HepG2 (cell line): ENCODE measurements around the gene NIP7. TPM values are rescaled to one million over a fixed set of nuclear protein-coding genes. Genes with fewer than 3 reads are reported as not detected.
A peak's percentile ranks its signal among the peaks of the same experiment; 100 is the strongest.

Experiments used
- ARNT ChIP-seq: fragments of 450-650 bp; IDR thresholded peaks from 2 replicates; pipeline ENCODE4 v1.6.1; 2017
- BRD4 ChIP-seq: sonication (generic); formaldehyde crosslinking; IDR thresholded peaks from 2 replicates; pipeline ENCODE4 v1.4.0; 2020; ENCODE audit warnings: missing genetic modification reagents
- CHD4 ChIP-seq: fragments of 200-600 bp; sonication (generic); IDR thresholded peaks from 2 replicates; pipeline ENCODE4 v1.7.0; 2017; ENCODE audit warnings: mild to moderate bottlenecking, low read length, borderline replicate concordance
- EP300 ChIP-seq, 3 experiments: sonication (generic) in 1 of 3; formaldehyde crosslinking in 1 of 3; IDR thresholded peaks; 2 replicates each; pipeline versions ENCODE4 v1.5.1 to v1.6.1; 2011 to 2020; ENCODE audit warnings: low read depth in 2 of 3, low read length in 2 of 3, borderline replicate concordance in 1 of 3, improper control_type of control experiment in 1 of 3, mild to moderate bottlenecking in 1 of 3, missing genetic modification reagents in 1 of 3, moderate library complexity in 1 of 3
- FOSL1 ChIP-seq: sonication (generic); formaldehyde crosslinking; IDR thresholded peaks from 2 replicates; pipeline ENCODE4 v1.9.0; 2021; ENCODE audit warnings: missing genetic modification reagents, borderline replicate concordance
- KDM6A ChIP-seq: IDR thresholded peaks from 2 replicates; pipeline ENCODE4 v1.6.1; 2016; ENCODE audit warnings: low read depth
- MZF1 ChIP-seq: sonication (generic); formaldehyde crosslinking; IDR thresholded peaks from 2 replicates; pipeline ENCODE4 v1.8.1; 2023; ENCODE audit warnings: mild to moderate bottlenecking, missing genetic modification reagents, borderline replicate concordance
- NCOA1 ChIP-seq: sonication (generic); formaldehyde crosslinking; IDR thresholded peaks from 2 replicates; pipeline ENCODE4 v1.9.0; 2021; ENCODE audit warnings: missing genetic modification reagents
- NCOR1 ChIP-seq: fragments of 200-600 bp; sonication (generic); IDR thresholded peaks from 2 replicates; pipeline ENCODE4 v1.7.0; 2017; ENCODE audit warnings: antibody characterized with exemption, low read length, borderline replicate concordance
- NFATC3 ChIP-seq: sonication (generic); formaldehyde crosslinking; IDR thresholded peaks from 2 replicates; pipeline ENCODE4 v1.5.1; 2020; ENCODE audit warnings: mild to moderate bottlenecking, missing genetic modification reagents
- NFIC ChIP-seq: IDR thresholded peaks from 2 replicates; pipeline ENCODE4 v1.6.1; 2012; ENCODE audit warnings: mild to moderate bottlenecking, low read length, inconsistent platforms
- PITX1 ChIP-seq: sonication (generic); formaldehyde crosslinking; IDR thresholded peaks from 2 replicates; pipeline ENCODE4 v1.5.1; 2020; ENCODE audit warnings: mild to moderate bottlenecking, missing genetic modification reagents
- RBM22 ChIP-seq: fragments of 200-400 bp; formaldehyde crosslinking; optimal IDR thresholded peaks from 2 replicates; pipeline ENCODE3; 2017; ENCODE audit warnings: mild to moderate bottlenecking, low read length, moderate library complexity
- RERE ChIP-seq: IDR thresholded peaks from 2 replicates; pipeline ENCODE4 v1.6.1; 2016; ENCODE audit warnings: low read depth, missing genetic modification reagents, missing compliant biosample characterization
- RFX1 ChIP-seq: fragments of 450-650 bp; IDR thresholded peaks from 2 replicates; pipeline ENCODE4 v1.6.1; 2017
- ZBTB2 ChIP-seq: sonication (generic); formaldehyde crosslinking; IDR thresholded peaks from 2 replicates; pipeline ENCODE4 v1.8.0; 2022; ENCODE audit warnings: low read depth, missing genetic modification reagents
- ZFP1 ChIP-seq: IDR thresholded peaks from 2 replicates; pipeline ENCODE4 v1.6.1; 2016
- ZKSCAN8 ChIP-seq: IDR thresholded peaks from 2 replicates; pipeline ENCODE4 v1.6.1; 2016; ENCODE audit warnings: borderline replicate concordance, missing genetic modification reagents, missing compliant biosample characterization
- ZNF143 ChIP-seq: sonication (generic); formaldehyde crosslinking; IDR thresholded peaks from 2 replicates; pipeline ENCODE4 v1.4.0; 2020; ENCODE audit warnings: missing genetic modification reagents
- ZSCAN31 ChIP-seq: sonication (generic); formaldehyde crosslinking; IDR thresholded peaks from 2 replicates; pipeline ENCODE4 v1.5.0; 2020; ENCODE audit warnings: low read depth, mild to moderate bottlenecking, missing genetic modification reagents
- polyA plus RNA-seq, 8 experiments: library from polyadenylated mRNA; depleted of rRNA in 3 of 8; stranded (reverse) in 7 of 8; unstranded in 1 of 8; fragments of >200 nt; fragmentation: Illumina TruSeq in 4 of 8; extraction: Trizol in 4 of 8; gene quantifications; 2 replicates each; pipeline versions ENCODE4 v1.2.1 to v1.2.3, GENCODE V29; 2011 to 2016; ENCODE audit warnings: low read depth in 4 of 8, missing spikeins in 1 of 8, mixed read lengths in 1 of 8; ENCODE audit not compliant: insufficient read depth in 1 of 8
- total RNA-seq, 5 experiments: library from RNA; depleted of rRNA; stranded (reverse); fragments of >200 nt; fragmentation: Illumina TruSeq; extraction: Trizol; gene quantifications; 2 replicates each; pipeline ENCODE4 v1.2.3, GENCODE V29; 2016; ENCODE audit warnings: low read depth in 1 of 5
- TF ChIP-seq, protein P1 (sequence below): sonication (generic); formaldehyde crosslinking; IDR thresholded peaks from 2 replicates; pipeline ENCODE4 v1.8.0; 2022; ENCODE audit warnings: mild to moderate bottlenecking, missing genetic modification reagents, moderate library complexity
- TF ChIP-seq, protein P2 (sequence below): sonication (generic); formaldehyde crosslinking; IDR thresholded peaks from 2 replicates; pipeline ENCODE4 v1.4.0; 2020; ENCODE audit warnings: missing genetic modification reagents

The NIP7 gene
- total and polyA plus RNA-seq, 2 of the 13 experiments (the other 11 are each of a cell fraction or from before 2014, with no cell fraction given): 15.3 to 114 TPM

DNA sequence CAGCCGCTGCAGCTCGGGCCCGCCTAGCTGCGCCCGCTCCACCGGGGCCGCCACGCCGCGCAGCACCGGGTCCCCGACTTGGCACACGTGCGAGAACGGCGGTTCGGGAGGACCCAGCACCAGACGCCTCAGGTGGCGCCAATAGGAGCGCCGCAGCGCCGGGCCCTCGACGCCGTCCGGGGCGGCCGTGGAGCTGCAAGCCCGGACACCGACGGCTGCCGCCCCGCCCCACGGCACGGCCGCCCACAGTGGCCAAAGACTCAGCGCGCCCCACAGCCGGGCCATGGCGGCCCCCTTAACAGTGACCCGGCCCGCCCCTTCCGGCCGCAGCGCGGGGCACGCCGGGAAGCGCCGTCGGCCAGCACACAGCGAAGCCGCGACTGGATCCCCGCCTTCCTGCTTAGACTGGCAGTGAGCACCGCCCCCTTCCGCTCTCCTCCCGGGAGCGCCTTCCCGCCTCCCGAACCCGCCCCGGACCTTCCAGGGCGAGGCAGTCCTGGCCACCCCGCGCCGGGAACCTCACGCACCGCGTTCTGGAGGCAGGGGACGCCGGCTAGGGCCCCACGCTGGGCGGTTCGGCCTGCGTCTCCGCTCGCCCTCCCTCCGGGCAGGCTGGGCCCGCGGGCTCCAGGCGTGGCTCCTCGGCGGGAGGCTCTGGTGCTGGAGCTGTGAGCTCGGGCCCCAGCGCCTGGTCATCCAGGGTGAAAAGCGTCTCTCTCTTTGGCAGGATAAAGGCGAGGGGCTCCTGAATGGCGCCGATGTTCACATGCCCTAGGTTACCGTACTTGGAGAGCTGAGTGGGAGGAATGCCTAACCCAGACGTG is 9.1 kb upstream of the NIP7 start, which contains the start of gene PDF (continued):
- TF ChIP-seq ZNF143 (CRISPR knock-in tag) (peak; percentile 92), NFATC3 (CRISPR knock-in tag) (peak; percentile 48; the same call in 1 of the 2 replicates), FOSL1 (CRISPR knock-in tag) (no peak), KDM6A (CRISPR knock-in tag) (no peak), NCOR1 (peak; percentile 19; the same call in 1 of the 2 replicates), EP300 (IDR thresholded peaks at IDR 0.05; ENCODE audit: low read depth in 2 of 2, low read length in 2 of 2) (0 out of 4 replicates have a peak, but pooled peaks of 1 of the 2 experiments have one; percentile 35), EP300 (CRISPR knock-in tag; IDR thresholded peaks at IDR 0.05; ENCODE audit: borderline replicate concordance) (peak; percentile 34; the same call in 1 of the 2 replicates), NCOA1 (CRISPR knock-in tag) (no peak), RFX1 (no peak), ZFP1 (no peak), NFIC (no peak), ZSCAN31 (CRISPR knock-in tag) (peak; percentile 84), RERE (CRISPR knock-in tag) (peak; percentile 20; the same call in 1 of the 2 replicates), PITX1 (peak; percentile 72; the same call in 1 of the 2 replicates), CHD4 (no peak), ARNT (no peak), BRD4 (CRISPR knock-in tag) (no peak; the same call in 1 of the 2 replicates), MZF1 (CRISPR knock-in tag) (no peak), ZBTB2 (peak; percentile 90), RBM22 (peak; percentile 99), ZKSCAN8 (peak; percentile 80)
- TF ChIP-seq, protein P1, sequence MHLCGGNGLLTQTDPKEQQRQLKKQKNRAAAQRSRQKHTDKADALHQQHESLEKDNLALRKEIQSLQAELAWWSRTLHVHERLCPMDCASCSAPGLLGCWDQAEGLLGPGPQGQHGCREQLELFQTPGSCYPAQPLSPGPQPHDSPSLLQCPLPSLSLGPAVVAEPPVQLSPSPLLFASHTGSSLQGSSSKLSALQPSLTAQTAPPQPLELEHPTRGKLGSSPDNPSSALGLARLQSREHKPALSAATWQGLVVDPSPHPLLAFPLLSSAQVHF (CRISPR knock-in tag): peak; percentile 90
- TF ChIP-seq, protein P2, sequence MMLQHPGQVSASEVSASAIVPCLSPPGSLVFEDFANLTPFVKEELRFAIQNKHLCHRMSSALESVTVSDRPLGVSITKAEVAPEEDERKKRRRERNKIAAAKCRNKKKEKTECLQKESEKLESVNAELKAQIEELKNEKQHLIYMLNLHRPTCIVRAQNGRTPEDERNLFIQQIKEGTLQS (CRISPR knock-in tag): peak; percentile 42; the same call in 1 of the 2 replicates
